ENCODE data around the gene NOL4.

DNA sequence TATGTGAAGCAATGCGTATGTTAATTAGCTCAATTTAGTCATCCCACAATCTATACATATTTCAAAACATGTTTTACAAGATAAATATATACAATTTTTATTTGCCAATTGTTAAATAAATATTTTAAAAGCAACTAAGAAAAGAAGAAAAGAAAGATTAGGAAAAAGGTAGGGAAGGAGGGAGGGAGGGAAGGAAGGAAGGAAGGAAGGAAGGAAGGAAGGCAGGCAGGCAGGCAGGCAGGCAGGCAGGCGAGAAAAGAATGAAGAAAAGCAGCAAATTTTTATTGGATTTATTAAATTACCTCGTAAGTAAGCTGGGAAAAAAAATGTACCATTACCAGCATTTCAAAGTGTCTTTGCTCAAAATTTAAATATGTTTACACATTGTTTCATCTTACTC lies 30.5 kb downstream of the NOL4 start:
- TF ChIP-seq, protein P1, sequence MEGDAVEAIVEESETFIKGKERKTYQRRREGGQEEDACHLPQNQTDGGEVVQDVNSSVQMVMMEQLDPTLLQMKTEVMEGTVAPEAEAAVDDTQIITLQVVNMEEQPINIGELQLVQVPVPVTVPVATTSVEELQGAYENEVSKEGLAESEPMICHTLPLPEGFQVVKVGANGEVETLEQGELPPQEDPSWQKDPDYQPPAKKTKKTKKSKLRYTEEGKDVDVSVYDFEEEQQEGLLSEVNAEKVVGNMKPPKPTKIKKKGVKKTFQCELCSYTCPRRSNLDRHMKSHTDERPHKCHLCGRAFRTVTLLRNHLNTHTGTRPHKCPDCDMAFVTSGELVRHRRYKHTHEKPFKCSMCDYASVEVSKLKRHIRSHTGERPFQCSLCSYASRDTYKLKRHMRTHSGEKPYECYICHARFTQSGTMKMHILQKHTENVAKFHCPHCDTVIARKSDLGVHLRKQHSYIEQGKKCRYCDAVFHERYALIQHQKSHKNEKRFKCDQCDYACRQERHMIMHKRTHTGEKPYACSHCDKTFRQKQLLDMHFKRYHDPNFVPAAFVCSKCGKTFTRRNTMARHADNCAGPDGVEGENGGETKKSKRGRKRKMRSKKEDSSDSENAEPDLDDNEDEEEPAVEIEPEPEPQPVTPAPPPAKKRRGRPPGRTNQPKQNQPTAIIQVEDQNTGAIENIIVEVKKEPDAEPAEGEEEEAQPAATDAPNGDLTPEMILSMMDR (IDR thresholded peaks at IDR 0.05), result no peak
- TF ChIP-seq, protein P2, sequence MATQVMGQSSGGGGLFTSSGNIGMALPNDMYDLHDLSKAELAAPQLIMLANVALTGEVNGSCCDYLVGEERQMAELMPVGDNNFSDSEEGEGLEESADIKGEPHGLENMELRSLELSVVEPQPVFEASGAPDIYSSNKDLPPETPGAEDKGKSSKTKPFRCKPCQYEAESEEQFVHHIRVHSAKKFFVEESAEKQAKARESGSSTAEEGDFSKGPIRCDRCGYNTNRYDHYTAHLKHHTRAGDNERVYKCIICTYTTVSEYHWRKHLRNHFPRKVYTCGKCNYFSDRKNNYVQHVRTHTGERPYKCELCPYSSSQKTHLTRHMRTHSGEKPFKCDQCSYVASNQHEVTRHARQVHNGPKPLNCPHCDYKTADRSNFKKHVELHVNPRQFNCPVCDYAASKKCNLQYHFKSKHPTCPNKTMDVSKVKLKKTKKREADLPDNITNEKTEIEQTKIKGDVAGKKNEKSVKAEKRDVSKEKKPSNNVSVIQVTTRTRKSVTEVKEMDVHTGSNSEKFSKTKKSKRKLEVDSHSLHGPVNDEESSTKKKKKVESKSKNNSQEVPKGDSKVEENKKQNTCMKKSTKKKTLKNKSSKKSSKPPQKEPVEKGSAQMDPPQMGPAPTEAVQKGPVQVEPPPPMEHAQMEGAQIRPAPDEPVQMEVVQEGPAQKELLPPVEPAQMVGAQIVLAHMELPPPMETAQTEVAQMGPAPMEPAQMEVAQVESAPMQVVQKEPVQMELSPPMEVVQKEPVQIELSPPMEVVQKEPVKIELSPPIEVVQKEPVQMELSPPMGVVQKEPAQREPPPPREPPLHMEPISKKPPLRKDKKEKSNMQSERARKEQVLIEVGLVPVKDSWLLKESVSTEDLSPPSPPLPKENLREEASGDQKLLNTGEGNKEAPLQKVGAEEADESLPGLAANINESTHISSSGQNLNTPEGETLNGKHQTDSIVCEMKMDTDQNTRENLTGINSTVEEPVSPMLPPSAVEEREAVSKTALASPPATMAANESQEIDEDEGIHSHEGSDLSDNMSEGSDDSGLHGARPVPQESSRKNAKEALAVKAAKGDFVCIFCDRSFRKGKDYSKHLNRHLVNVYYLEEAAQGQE (IDR thresholded peaks at IDR 0.05; ENCODE audit: insufficient read depth in 1 of 2, low read depth in 2 of 2, low read length in 1 of 2), result no peak
- no peak for TF ChIP-seq POLR2AphosphoS5 (IDR thresholded peaks at IDR 0.05; ENCODE audit: low read depth, low read length)

Data from Panc1 (cell line).